ENCODE measurements around the gene GAP43. TPM values are rescaled to one million over a fixed set of nuclear protein-coding genes. Genes with fewer than 3 reads are reported as not detected.

The GAP43 gene
- total RNA-seq, 2 donors from 2014 or later, result not detected

DNA sequence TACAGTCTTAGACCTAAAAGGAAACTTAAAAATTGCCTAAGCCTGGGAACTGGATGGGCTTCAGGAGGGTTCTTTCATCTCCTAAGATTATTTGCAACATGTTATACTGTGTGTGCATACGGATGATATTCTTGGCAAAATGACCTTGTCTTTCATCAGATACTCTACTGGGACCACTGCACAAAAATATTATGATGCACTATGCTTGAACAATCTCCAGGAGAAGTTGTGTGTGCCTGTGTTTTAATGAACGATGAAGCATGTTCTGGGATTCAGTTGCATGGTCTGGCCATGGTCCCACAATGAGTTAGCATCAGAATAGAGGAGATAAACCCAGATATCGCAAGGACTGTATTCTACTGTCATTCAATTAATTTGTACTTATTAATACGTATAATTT is 68.7 kb downstream of the GAP43 start:
- no peaks in the 10 kb centered on the region for H3K4me1 Mint-ChIP-seq
- H3K9me3 Mint-ChIP-seq, result no peaks in the 10 kb centered on the region
- no peak for ATAC-seq (replicated peaks)
- H3K27ac Mint-ChIP-seq, result no peak overlapping the region
- H3K36me3 Mint-ChIP-seq (ENCODE audit: low read depth), result no peaks in the 10 kb centered on the region
- H3K27me3 Mint-ChIP-seq, result peaks cover 11% of the 10 kb centered on the region
- H3K4me3 Mint-ChIP-seq, result no peak overlapping the region

DNA sequence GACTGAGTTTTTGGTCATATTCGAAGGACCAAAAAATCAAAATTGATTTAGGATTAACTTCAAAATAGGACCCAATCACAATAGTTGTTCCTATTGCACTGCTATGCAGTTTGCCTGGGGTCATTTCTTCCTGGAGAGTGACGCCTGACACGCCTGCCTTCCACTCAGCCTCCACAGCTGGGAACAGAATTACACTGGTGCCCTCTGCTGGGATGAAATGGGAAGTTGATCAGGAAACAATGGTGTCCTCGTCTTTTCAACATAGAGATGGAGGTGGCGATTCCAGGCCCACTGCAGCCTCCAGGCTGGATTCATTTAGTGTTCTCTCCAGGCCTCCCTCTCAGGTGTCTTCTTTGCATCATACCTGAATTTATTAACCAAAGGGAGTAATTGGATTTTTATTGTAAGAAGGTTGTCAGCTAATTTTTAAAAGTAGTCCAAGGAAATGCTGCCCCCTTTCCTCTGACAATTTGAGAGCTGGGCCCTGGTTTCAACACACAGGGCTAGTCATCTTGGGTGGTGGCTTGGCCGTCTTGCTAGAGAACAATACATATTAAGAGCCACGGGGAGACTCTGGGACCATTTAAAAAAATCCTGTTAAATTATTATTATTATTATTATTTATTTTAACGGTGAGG is 69.7 kb downstream of the GAP43 start:
- ATAC-seq (replicated peaks), result peak; percentile 85
- Mint-ChIP-seq H3K4me3 (no peak overlapping the region), H3K4me1 (no peaks in the 10 kb centered on the region)

DNA sequence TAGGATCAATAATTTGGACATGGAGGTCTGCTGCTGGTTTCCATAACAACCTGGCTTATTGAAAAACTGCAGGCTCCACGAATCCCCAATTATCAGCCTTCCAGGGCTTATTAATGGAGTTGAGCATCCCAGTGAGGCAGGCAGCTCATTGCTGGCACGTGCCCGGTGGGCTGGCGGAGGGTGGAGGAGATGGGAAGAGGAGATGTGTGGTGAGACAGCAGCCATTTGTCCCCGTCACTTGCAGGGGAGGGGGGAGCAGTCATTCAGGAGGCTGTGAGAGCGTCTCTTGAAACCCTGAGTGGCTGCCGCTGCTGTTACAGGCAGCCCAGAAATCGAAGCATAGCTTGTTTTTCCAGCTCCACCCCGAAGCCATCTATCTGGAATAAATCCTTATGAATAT is 70.6 kb downstream of the GAP43 start:
- Mint-ChIP-seq H3K4me1 (no peaks in the 10 kb centered on the region), H3K27me3 (peaks cover 6% of the 10 kb centered on the region)
- no peak for ATAC-seq (replicated peaks)

More for the DNA sequence above, 69.7 kb downstream of the GAP43 start:
- H3K27ac Mint-ChIP-seq, result no peak overlapping the region
- H3K9me3 Mint-ChIP-seq, result no peaks in the 10 kb centered on the region
- H3K27me3 Mint-ChIP-seq, result peaks cover 11% of the 10 kb centered on the region
- no peaks in the 10 kb centered on the region for H3K36me3 Mint-ChIP-seq (ENCODE audit: low read depth)

DNA sequence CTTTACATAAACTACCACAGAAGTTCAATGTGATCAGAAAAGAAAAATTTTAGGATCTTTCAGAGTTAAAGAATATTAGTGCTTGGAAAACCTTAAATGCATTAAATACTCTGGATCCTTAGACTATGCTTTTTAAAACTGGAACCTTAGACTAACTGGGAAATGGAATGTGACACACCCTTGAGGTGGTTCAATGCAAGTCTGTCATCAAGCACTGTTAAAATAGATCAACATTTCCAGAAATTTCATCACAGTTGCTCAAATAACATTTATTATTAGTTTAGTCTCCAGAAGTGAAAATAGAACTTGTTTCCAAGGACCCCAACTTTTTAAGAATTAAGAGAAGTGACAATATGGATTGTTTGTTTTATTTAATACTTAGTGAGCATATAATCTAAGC is 71.8 kb downstream of the GAP43 start:
- ATAC-seq (replicated peaks), result no peak
- no peaks in the 10 kb centered on the region for H3K36me3 Mint-ChIP-seq (ENCODE audit: low read depth)
- H3K9me3 Mint-ChIP-seq, result no peaks in the 10 kb centered on the region
- H3K4me1 Mint-ChIP-seq, result peaks cover 3% of the 10 kb centered on the region
- no peak overlapping the region for H3K4me3 Mint-ChIP-seq
- H3K27ac Mint-ChIP-seq, result no peak overlapping the region
- no peaks in the 10 kb centered on the region for H3K27me3 Mint-ChIP-seq

More for the DNA sequence above, 70.6 kb downstream of the GAP43 start:
- no peaks in the 10 kb centered on the region for H3K36me3 Mint-ChIP-seq (ENCODE audit: low read depth)
- no peaks in the 10 kb centered on the region for H3K9me3 Mint-ChIP-seq
- H3K27ac Mint-ChIP-seq, result no peak overlapping the region
- H3K4me3 Mint-ChIP-seq, result no peak overlapping the region

DNA sequence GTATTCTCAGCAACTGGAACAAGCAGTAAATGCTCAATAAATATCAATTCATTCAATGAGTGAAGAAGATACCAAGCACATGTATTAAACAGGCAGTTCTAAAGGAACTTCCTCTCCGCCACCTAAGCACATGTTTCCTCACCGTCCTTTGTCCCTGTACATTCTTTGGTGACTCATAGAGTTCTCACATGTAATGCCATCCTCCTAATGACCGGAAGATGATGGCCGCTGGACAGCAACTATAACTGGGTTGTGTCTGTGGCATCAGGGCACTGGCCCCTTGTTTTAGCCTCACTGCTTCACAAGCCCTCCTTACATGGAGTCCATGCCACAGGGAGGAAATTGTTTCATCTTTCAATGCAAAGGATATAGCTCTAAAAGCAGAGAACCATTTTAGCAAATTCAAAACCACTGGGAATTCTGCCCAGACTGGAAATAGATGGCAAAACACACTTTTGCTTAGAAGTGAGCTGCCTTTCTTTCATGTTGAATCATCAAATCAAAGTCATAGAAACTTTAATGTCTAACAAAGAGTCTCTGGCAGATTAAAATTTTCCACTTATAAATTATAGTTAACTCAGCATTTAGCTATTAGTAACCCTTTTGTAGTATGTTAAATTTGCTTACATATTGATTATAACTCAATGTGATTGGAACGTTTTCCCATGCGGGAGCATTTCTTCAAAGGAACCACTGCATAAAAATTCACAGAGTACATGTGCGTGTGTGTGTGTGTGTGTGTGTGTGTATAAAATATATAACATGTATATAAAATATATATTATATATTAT is 74.1 kb downstream of the GAP43 start:
- ATAC-seq (replicated peaks), result no peak
- Mint-ChIP-seq H3K4me3 (no peak overlapping the region), H3K4me1 (peaks cover 3% of the 10 kb centered on the region), H3K9me3 (no peaks in the 10 kb centered on the region), H3K27me3 (no peaks in the 10 kb centered on the region), H3K36me3 (ENCODE audit: low read depth) (no peaks in the 10 kb centered on the region), H3K27ac (no peak overlapping the region)

DNA sequence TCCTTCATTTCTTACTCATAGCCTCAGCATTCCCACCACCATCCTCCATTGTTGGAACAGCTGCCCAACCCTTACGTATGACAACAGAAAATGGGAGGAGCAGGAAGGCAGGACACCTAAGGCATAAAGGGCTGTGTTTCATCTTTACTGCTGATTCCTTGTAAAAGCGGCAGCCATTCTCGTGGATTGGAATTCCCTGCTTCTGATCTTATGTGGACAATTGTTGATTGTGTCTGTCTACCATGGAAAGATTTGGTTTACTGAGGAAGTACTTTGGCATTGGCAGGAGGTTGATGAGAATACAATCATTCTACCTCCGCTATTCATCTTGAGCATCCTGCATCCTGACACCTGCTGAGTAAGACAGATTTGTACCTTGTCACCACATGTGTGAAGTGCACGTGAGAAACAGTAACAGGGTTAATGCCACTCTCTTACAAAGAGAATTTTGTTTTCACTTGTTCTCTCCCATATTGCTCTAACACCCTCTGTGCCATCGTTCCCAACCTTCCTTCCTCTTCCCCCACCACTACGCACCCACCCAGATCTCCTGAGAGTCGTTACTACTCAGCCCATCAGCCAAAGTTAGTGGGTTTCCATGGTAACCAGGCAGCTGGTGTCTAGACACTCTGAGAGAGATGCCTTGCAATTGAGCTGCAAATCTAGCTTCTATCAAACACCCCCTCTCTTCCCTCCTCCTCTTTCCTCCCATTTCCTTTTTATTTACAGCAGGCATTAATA is 75.7 kb downstream of the GAP43 start:
- peaks cover 3% of the 10 kb centered on the region for H3K4me1 Mint-ChIP-seq
- no peak for ATAC-seq (replicated peaks)
- H3K27me3 Mint-ChIP-seq, result peaks cover 6% of the 10 kb centered on the region
- no peak overlapping the region for H3K27ac Mint-ChIP-seq
- H3K9me3 Mint-ChIP-seq, result no peaks in the 10 kb centered on the region
- no peak overlapping the region for H3K4me3 Mint-ChIP-seq
- no peaks in the 10 kb centered on the region for H3K36me3 Mint-ChIP-seq (ENCODE audit: low read depth)

DNA sequence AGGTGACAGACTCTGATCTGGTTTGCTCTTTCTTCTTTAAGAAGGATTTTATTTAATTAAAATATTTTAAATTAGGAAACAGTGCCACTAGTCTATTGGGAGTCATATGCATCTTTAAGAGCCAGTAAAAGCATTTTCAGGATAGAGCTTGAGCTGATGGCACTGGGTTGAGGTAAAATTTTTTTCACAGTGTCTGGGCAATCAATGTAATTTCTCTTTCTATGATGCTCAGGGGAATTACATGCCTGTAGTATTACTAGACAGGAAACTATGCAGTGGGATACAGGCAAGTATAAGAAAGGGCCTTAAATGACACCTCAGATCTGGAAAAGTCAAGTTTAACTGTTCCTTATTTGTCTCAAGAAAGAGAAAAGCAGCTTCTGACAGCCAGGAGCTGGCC is 76.4 kb downstream of the GAP43 start:
- Mint-ChIP-seq H3K4me3 (no peak overlapping the region), H3K4me1 (peaks cover 3% of the 10 kb centered on the region), H3K36me3 (ENCODE audit: low read depth) (no peaks in the 10 kb centered on the region), H3K27me3 (peaks cover 6% of the 10 kb centered on the region), H3K27ac (no peak overlapping the region), H3K9me3 (no peaks in the 10 kb centered on the region)
- no peak for ATAC-seq (replicated peaks)

DNA sequence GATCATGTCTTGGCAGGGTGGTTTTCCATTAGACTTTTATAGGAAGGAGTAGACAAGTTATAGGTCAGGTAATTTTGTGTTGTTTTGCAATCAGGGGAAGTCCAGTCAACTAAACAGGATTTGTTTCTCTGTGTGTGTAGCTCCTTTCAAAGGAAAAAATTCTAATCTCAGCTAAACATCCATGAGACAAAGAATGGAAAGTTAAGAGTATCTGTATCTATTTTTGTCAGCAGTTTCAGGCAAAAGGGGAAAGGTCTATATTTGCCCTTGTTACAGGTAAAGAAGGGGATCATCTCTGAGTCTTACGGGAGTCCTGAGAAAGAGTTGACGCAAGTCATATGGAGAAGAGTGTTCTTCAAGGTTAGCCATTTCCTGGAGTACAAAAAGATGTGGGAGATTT is 79.3 kb downstream of the GAP43 start:
- Mint-ChIP-seq H3K4me3 (no peak overlapping the region), H3K4me1 (peaks cover 3% of the 10 kb centered on the region), H3K36me3 (ENCODE audit: low read depth) (no peaks in the 10 kb centered on the region), H3K27me3 (peaks cover 6% of the 10 kb centered on the region), H3K9me3 (no peaks in the 10 kb centered on the region), H3K27ac (no peak overlapping the region)
- ATAC-seq (replicated peaks), result no peak

DNA sequence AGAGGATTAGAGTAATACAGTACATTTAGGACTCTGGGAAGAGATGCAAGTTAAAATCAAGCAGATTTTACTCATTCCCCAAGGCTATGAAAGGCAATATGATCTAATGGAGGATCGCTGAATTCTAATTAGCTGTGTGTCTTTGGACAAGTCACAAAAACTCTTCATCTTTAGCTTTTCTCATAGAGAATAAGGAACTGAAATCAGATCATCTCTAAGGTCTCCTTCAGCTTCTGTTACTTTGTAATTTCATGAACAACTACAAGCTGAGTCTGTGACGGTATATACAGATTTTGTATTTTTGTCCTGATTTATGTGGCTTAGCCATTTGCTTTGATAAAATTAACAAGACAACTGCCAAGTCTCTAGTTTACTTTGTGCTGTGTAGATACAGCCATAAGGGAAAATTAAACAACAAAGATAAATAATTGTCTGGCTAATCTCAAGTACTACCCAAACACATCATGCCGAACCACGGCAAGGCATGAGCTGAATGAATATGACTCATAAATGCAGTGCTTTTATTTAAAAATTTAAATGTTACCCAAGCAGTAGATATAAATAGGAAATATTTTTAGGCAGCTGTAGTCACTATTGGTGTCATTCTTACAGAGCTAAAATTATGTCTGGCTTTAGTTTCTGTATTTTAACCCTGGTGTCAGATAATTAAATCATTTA is 81.5 kb downstream of the GAP43 start:
- H3K4me1 Mint-ChIP-seq, result no peaks in the 10 kb centered on the region
- ATAC-seq (replicated peaks), result no peak
- peaks cover 6% of the 10 kb centered on the region for H3K27me3 Mint-ChIP-seq
- no peak overlapping the region for H3K4me3 Mint-ChIP-seq
- no peak overlapping the region for H3K27ac Mint-ChIP-seq
- no peaks in the 10 kb centered on the region for H3K36me3 Mint-ChIP-seq (ENCODE audit: low read depth)
- H3K9me3 Mint-ChIP-seq, result no peaks in the 10 kb centered on the region

DNA sequence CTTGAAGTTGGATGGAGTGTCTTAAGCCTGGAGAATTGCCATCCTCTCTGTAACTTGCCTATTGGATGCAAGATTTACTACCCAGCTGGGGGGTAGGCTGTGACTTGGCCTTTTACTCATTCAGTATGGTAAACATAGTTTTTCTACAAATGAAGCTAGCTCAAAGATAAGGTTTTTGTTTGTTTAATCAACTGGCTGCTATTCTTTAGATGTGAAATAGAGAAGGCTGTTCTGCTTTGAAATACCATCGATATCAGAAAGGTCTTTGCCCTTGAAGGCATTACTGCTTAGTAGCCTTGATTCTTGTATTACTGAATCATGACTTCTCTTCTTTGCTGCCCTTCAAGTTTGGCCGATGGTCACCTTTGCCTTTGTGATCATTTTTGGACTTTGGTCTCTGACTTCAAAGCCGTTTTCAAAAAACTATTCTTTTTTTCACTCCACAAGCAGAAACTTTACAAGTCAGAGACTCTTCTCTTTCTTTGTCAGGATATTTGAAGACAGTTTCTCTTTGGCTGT is 83.1 kb downstream of the GAP43 start:
- no peak overlapping the region for H3K27ac Mint-ChIP-seq
- no peaks in the 10 kb centered on the region for H3K4me1 Mint-ChIP-seq
- H3K4me3 Mint-ChIP-seq, result no peak overlapping the region
- H3K27me3 Mint-ChIP-seq, result peaks cover 6% of the 10 kb centered on the region
- no peaks in the 10 kb centered on the region for H3K36me3 Mint-ChIP-seq (ENCODE audit: low read depth)
- no peaks in the 10 kb centered on the region for H3K9me3 Mint-ChIP-seq
- no peak for ATAC-seq (replicated peaks)

DNA sequence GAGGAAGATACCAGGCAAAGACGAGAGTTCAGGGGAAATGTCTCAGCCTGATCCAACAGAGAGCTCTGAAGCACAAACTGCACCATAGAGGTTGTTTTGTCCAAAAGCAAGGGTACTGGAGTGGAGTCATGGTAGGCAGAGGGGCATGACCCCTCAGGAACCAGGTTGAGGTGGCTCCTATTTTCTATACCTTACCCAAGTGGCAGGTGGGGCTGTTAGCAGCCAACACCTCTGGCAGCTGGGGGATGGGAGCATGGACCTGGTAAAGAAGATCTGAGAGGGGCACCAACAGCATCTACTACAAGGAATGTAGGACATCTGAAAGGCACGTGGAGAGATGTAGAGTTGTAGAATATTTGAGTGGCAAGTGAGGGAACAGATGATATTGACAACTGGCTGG is 85.2 kb downstream of the GAP43 start:
- Mint-ChIP-seq H3K27ac (no peak overlapping the region), H3K9me3 (no peaks in the 10 kb centered on the region), H3K27me3 (peaks cover 11% of the 10 kb centered on the region), H3K4me3 (no peak overlapping the region), H3K4me1 (no peaks in the 10 kb centered on the region), H3K36me3 (ENCODE audit: low read depth) (no peaks in the 10 kb centered on the region)
- no peak for ATAC-seq (replicated peaks)

DNA sequence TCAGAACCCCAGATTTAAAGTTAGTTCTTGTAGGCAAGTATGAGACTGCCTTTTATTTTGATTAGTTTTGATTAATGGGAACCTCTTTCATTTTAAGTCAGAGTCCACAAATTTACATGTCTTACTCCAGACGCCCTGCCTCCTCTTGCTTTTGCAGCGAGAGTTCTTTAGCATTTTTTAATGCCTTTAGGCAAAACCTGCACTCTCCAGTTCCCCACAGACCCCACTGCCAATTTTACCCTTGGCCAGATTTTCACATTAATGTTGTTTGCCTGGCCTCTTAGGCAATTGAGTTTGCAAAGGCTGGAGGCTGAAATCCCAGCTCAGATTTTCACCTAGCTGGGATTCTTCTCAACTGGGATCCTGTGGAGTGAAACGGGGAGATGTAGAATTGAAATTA is 85.8 kb downstream of the GAP43 start:
- Mint-ChIP-seq H3K9me3 (no peaks in the 10 kb centered on the region), H3K27me3 (peaks cover 8% of the 10 kb centered on the region), H3K27ac (no peak overlapping the region), H3K4me3 (no peak overlapping the region), H3K4me1 (no peaks in the 10 kb centered on the region), H3K36me3 (ENCODE audit: low read depth) (no peaks in the 10 kb centered on the region)
- ATAC-seq (replicated peaks), result no peak

DNA sequence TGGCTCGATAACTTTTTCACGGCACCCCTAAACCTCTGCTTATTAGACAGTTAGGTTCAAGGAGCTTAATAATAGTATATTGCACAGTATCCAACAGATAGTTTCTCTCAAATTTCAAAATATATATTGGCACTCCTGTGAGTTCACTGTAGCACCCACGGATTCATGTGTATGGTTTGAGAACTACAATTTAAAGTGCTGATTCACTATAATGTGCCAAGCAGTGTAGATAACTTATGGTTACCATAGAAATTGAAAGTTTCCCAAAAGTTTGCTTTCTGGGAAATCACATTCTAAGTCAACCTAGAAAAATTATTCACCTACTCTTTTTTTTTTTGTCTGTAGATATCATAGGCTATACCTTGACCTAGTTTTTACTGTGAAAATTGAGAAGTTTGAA is 86.6 kb downstream of the GAP43 start:
- Mint-ChIP-seq H3K27ac (no peak overlapping the region), H3K27me3 (peaks cover 8% of the 10 kb centered on the region), H3K4me3 (no peak overlapping the region), H3K9me3 (no peaks in the 10 kb centered on the region), H3K36me3 (ENCODE audit: low read depth) (no peaks in the 10 kb centered on the region), H3K4me1 (no peaks in the 10 kb centered on the region)
- ATAC-seq (replicated peaks), result no peak

DNA sequence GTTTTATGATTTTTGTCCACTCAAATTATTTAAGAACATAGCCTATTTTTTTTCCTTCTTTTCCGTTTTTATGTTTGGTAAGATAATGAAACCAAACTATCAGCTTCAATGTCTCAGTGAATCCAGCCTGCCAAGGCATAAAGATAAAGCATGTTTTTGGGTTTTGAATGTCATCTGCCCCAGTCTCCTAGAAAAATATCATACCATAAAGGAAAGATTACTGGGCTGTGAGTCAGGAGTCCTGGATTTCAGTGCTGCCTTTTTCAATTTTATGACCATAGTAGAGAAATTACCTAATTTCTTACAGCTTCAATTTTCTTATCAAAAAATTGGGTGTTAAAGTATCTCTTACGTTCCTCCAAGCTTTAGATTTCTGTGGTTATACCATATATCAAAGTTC is 87.5 kb downstream of the GAP43 start:
- Mint-ChIP-seq H3K9me3 (no peaks in the 10 kb centered on the region), H3K27ac (no peak overlapping the region), H3K36me3 (ENCODE audit: low read depth) (no peaks in the 10 kb centered on the region), H3K4me1 (no peaks in the 10 kb centered on the region), H3K27me3 (peaks cover 8% of the 10 kb centered on the region), H3K4me3 (no peak overlapping the region)
- ATAC-seq (replicated peaks), result no peak
